Embryonic facial prominence (tissue), 1 donor: ENCODE results near the gene HOXB2.

Experiments used
- DNase-seq: peaks from one replicate; pipeline ENCODE4 v3.0.0-alpha.2; 2016; ENCODE audit errors: extremely low spot score

Gene HOXB2

DNA sequence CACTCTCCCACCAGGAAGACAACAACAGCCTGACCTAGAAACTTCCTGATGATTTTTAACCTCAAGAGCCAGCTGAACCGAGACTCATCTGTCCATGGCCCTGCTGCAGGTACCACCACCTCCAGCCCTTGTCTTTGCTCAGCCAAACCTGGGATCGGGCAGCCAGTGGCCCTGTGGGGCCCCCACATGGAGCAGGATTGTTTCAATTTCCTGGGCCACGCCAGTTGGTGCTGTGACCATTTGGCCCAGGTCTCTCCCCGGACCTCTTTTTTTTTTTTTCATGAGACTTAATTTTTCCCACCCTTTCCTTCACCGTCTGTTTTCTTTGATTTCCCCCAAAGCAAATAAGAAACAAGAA lies 8.3 kb upstream of the HOXB2 start:
- DNase-seq: no peak

DNA sequence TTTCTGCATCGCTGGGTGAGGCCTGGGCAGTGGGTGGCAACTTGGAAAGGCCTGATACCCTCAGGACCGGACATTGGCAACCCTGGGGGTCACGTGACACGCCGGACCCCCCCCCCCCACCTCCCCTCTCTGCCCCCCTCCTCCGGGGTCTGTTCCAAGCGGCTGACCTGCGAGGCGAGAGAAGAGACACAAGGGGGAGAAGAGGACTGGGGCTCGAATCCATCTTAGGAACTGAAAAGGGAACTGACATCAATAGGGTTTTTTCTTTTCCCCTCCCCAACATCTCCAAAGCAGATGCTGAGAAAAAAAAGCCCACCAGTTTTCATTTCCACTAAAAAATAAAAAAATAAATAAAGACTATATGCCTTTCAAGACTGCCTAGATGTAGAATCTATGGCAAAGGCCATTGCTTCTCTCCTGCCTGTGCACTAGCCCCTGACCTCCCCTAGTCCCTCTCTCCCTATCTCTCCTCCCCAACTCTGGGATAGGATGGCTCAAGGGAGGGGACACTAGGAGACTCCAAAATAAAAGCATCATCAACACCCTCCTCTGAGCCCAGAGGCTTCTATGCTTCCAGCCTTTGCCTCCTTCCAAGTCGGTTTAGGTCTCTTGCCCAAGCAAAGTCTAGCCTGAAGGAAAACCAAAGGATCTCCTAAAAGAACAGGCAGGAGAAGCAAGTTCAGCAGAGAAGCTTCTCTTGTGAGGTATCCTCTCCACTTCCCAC lies 7.7 kb upstream of the HOXB2 start:
- DNase-seq: no peak

DNA sequence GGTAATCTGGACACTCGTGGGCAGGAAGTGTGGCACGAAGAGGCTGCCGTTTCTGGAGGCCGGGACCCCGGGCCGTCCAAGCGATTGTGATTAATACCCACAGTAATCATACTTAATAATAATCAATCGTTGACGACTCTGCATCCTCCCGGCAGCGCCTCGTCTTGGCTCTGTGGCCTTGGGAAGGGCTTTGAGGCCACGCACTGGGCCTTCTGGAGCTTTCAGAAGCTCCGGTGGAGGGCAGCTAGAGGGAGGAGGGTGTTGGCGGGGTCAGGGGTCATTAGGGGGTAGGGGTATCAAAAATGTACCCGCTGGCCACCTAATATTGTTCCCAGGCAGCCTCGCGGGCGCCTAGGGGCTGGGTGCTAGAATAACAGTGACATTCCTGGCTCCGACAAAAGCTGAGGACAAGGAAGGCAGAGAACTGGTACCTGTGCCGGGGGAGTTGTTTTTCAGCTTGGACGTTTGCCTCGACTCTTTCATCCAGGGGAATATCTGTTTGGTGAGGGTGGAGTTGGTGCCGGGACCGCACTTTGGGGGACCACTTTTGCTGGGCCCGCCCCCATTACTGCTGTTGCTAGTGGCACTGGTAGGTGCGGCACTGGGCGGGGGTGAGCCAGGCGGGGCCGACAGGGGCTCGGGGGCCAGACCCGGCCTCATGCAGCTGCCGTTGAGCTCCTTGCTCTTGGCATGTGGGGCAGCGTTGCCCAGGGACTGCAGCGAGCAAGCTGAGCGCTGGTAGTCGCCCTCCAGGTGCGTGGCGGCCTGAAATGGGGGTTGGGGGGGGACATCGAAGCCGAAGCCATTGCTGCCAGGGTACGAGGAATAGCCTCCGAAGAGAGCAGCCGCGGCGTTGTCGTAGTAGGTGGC lies 6.9 kb upstream of the HOXB2 start:
- DNase-seq: no peak

DNA sequence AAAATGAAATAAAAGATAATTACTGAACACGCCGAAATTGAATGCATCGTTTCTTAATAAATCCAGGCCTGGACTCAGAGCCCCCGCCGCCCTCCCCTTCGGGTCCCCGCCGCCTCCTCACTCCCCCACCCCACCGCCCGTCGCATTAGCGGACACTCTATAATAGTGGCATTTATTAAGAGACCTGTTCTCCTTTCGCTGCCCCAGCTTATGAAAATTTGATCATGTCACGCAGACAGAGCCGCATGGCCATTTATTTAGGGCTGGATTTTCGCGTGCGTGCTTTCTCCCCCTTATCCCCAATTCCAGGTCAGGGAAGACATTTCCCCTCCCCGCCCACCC lies 6.3 kb upstream of the HOXB2 start:
- DNase-seq: no peak

DNA sequence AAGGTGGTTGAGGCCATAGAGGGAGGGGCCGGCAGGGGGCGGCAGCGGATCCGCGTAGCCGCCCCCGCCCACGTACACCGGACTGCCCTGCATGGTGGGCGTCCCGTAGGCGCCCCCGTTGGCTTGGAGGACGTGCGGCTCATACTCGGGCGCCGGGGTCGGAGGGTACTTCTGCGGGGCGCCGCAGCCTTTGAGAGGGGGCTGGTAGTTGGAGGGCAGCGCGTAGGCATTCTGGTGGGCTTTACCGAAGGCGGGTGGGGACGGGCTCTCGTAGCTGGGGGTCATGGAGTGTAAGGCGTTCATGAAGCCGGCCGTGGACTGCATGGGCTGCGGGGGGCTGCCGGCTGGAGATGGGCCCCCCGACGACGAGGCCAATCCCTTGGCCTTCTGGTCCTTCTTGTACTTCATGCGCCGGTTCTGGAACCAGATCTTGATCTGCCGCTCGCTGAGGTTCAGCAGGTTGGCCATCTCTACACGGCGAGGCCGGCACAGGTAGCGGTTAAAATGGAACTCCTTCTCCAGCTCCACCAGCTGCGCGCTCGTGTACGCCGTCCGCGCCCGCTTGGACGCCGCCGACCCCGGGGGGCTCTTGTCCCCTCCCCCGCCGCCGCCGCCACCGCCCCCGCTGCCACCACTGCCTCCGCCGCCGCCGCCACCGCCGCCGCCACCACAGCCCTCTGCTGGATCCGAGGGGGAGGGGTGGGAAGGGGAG lies 5.7 kb upstream of the HOXB2 start:
- DNase-seq: no peak

DNA sequence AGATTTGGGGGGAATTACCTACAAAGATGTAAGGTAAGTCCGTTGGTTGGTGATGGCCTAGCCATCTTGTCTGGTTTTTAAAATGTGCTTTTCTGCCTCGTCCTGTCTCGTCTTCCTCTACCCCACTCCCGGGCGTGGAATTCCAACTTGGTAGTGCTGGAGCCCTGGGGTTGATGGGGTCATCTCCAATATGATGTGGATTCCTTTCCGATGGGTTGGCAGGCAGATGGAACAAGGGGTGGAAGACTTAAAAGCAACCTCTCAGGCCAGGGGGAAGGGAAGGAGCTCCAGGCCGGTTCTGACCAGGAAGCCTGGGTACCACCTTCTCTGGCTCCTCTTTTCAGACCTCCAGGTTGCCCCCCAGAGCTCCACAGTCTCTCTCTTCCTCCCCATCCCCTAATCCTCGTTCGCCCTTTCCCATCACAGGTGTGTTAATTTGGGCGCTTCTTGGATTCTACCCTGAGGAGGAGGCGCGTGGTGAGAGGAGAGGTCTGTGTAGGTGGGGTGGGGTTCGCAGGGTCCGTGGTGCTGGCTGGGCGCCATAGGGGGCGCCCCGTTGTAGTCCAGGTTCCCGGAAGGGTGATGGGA lies 5.1 kb upstream of the HOXB2 start:
- no peak for DNase-seq

DNA sequence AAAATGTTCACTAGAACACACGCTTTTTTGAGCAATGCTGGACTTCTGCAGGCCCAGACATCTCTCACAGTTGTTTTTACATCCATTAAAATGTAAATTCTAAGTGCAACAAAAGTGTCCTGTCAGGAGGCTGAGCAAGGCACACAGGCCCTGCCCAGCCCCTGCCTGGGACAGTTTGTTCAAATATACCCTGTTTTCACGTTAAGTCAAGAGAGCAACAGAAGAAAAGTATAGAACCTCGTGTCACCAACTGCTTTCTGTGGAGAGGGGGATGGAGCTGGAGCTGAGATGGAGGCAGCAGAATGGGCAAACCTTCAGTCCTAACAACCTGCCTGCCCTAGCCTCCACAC lies 4.3 kb upstream of the HOXB2 start:
- no peak for DNase-seq

DNA sequence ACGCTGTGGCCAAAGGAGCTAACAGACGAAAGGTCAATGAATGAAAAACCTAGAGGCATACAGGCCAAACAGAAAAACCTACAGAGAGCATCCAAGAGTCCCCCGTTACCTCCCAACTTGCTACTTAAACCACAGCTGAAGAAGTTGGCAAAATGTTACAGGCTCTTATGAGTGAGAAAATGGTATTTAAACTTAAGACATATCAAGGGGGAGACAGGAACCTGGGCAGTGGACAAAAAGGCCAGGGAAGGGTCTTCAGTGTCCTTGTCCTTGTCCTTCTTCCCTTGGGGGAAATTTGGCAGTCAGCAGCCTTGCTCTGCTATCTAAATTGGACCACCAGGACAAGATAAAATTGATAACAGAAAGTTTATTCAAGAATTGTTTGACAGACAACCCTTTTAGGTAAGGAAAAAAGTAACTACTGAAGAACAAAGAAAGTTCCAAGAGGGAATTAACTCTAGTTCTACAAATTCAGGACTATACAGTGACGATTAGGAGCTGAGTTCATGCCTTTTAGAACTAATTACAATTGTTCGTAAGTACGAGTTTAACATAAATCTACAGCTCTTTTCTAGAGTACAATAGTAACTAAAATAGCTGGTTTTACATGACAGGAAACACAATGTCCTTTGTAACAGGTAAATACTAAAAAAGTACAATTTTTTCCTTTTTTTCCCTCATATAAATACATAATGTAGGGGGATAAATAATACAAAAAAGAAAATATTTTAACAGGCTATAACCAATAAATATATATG lies 3.8 kb upstream of the HOXB2 start:
- no peak for DNase-seq

DNA sequence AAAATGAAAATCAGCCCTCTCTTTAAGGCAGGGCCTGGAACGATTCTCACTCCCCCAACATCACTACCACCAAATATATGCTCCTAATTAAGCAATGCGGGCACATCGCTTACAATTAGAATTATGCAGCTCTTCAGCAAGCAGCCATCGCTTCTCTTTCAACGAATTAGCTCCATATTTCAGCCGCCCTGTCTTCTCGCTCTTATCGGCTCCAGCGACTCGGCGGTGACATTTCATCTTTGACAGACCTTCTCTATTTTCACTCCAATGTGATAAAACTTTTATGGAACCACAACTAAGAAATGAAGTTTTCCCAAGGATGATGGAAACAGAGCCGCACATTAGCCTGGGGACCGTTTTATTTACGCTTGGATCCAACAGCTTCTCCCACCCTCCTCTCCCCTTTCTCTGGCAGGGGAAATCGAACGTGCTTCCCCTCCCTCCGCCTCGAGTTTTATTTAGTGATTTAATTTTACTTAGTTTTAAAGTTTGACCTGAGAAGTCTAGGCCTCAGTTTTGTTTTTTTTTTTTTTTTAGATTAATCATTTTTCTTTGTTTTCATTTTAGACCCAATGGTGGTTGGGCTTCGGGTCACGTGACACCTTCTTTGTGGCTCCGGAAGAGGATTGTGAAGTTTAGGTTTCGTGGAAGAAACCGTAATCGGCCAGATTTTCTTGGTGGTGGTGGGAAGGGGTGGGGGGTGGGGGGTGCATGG lies 3.1 kb upstream of the HOXB2 start:
- no peak for DNase-seq

DNA sequence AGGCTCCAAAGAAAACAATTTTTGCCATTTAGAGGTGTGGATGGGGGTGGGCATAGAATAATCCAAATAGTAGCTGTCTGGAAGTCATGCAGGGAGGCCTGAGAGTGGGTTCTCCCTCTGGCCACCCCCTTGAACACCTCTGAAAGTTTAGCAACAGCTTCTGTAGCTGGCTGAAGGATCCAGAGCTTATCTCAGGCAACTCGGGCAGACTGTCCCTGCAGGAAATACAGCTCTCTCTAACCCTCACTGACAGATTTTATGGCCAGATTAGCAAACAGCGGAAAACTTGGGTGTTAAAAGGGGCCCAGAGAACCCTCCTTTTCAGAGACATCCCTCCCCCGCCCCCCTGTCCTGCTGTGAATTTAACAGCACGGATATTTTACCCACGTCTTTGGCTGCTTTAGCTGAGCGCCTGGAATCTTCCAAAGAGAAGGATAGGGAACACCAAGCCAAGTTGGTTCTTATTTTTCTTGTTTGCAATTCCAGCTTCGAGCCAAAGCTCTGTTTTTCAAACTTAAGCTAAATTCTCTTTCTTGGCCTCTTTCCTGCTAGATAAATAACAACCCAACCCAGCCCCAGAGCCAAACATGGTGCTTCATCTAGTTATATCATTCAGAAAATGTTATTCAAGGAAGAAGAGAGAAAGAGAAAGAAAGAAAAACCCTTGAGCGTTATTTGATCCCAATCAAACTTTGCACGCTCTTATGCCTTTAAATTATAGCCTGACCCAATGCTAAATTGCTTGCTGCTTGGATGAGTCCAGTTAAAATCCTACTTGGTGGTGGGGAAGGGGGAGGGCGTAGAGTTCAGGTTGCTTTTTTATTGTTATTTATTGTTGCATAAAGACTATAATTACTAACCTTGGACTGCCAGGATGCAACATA lies 2.3 kb upstream of the HOXB2 start:
- no peak for DNase-seq

DNA sequence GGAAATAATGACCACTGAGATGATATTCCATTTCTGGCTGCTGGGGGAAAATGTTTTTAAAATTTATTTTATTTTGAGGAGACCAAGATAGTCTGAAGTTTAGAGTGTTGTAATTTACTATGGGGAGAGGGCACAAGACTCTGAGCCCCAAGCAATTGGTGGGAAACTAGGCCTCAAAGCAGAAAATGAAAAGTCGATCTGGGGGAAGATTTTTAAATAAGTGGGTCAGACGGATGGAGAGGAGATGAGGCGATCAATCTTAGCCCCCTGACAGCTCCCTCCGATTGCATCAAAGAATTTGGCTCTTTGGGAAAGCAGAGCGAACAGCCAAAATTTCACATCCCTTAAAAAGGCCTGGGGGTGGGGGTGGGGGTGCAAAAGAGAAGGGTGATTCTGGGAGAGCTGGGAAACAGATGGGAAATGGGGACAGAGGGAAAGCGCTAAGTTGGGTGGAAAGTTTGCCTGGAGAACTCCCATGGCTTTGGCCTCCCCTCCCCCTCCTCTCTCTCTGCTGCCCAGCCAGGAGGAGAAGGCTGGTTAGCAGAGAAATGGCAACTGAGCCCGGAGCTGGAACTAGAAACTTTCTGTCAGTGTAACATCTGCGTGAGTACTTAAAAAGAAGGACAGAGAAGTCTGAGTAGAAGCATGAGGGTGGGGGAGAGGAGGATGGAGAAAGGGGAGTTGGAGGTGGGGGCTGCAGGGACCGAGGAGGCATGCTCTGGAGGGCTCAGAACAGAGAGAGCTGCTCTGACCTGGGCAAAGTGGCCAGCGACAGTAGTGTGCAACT lies 1.4 kb upstream of the HOXB2 start:
- DNase-seq: no peak

DNA sequence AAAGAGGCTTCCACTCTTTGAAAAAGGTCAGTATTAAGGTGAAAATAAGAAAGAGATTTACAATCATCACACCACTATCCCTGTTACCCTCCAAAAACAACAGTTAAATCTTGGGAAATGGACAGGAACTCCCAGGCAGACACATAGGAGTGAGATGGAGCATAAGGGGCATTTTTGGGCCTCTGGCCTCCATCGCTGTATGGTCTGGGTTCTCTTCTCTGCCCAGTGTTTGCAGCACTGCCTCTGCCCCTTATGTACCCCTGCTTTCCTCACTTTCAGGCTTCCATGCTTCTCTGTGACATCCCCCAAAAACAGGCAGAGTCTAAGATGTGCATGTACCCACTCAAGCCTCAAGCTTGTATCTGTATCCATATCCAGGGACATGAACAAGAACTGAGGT lies 630 bp upstream of the HOXB2 start:
- no peak for DNase-seq

DNA sequence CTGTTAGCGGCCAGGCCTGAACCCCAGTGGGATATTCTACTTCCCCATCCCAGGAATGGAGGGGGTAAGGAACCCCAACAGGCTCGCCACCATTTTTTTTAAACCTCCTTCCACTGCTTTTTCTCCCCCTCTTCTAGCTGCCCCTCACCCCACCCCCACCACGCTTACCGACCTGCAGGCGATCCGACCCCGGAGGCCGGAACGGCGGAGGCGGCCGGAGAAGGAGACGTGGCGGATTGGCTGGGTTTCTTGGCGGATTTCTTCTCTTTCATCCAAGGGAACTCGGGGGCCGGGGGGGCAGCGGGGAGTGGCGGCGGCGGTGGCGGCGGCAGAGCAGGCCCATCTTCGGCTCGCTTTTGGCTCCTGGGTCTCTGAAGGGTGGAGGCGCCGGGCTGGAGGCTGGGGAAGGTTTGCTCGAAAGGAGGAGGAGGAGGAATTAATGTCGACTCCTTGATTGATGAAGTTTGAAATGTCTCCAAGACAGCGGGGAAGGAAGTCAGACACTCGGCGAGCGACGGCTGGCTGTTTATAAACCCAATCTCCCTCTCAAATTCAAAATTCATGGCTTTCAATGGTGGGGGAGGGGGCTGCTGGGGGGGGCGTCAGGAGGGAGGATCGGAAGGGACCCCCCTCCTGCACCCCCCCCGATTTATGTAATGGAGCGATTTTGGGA lies 424 bp downstream of the HOXB2 start:
- DNase-seq: no peak

DNA sequence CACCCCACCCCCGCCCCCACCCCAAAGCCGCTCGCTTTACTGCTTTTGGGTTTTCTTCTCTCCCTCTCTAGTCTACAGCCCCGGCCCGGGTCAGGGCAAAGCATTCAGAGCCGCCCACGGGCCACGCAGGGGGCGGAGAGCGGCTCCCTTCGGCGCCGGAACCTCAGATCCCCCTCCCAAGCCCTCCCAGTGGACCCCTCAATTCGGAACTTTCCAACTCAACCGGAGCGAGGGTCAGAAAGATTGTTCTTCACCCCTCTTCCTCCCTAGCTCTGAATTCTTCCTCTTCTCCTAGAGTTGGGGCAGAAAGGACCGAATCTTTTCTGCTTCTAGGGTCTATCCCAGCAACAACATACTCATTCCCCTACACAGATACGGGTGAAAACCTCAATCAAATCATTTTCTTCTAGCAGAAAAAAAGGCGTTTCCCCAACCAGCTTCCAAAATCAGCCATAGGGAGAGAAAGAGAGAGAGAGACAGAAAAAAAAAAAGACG lies 1.0 kb downstream of the HOXB2 start:
- DNase-seq: no peak

DNA sequence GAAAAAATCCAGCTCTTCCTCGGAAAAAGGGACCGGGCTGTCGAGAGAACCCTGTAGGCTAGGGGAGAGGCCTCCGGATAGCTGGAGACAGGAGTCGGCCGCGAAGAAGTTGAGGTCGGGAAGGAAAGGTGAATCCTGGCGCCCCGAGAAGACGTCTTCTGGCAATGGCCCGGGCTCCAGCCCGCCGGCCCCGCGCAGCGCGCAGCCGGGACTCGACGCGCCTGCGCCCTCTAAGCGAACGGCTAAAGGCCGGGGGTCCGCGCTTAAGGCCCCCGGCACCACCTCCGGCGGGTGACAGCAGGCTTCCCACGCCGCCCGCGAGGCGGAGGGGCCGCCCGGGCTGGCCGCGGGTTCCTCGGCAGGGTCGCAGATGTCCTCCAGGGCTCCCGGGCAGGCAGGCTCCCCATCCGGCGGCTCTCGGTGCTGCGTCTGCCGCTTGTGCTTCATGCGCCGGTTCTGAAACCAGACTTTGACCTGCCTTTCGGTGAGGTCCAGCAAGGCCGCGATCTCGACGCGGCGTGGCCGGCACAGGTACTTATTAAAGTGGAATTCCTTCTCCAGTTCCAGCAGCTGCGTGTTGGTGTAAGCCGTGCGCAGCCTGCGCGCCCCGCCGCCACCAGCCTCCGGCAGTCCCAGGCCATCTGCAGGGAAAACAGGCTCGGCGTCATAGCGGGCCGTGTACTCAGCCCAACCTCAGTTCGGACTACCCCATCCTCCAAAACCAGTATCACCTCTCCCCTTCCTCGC lies 1.6 kb downstream of the HOXB2 start:
- DNase-seq: no peak

DNA sequence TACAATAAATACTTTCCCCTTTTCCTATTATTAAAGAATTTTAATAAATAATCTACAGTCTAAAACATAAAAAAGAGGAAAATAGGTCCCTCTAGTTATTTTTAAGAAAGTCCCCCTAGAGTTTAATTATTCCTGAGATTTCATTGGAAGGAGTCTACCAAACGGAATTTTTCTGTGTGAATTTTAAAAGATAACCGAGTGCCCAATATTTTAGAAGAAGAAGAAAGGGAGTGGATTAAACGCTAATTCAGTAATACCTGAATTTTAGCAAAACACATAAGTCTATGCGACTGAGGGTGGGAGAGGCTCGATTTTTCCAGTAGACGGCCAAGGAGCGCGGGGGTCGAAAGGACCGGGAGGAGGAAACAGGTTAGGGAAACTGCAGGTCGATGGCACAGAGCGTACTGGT lies 2.2 kb downstream of the HOXB2 start:
- no peak for DNase-seq

DNA sequence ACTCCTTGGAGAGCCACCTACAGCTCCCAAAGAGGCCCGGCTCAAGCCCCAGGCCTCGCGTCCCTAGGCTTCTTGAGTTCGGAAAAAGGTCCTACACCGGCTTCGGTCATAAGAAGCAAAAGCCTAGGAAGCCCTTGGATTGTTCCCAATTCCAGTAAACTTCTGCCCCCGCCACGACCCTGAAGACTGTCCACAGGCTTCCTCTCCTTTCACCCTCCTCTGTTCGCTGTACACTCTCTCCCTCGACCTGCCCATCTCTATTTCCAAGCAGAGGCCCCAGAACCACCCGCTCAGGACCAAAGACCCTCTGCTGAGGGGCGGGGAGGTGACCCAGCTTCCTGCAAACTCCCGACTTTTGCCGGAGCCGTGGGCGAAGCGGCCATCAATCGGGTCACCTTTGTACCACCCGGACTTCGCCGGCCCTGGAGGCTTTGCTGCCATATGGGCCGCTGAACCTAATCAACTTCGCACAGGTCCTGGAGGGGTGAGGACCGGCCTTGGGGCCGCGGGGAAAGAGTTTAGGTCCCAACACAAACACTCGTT lies 2.7 kb downstream of the HOXB2 start:
- DNase-seq: no peak
